GM12891 (cell line): ENCODE data around the gene KRTAP9-1.

ENCODE experiments used
- POLR2A ChIP-seq: IDR thresholded peaks from 2 replicates; pipeline ENCODE4 v1.6.1; 2011; ENCODE audit warnings: low read depth, low read length, control low read depth
- POLR2AphosphoS5 ChIP-seq: IDR thresholded peaks from 2 replicates; pipeline ENCODE4 v1.6.1; 2011; ENCODE audit warnings: low read depth, low read length, control low read depth
- SPI1 ChIP-seq: IDR thresholded peaks from 2 replicates; pipeline ENCODE4 v1.6.1; 2011; ENCODE audit warnings: low read depth, low read length, control low read depth
- TAF1 ChIP-seq: IDR thresholded peaks from 2 replicates; pipeline ENCODE4 v1.6.1; 2011; ENCODE audit warnings: low read depth, low read length, control low read depth

- TF ChIP-seq POLR2AphosphoS5, result no peak
- no peak for TF ChIP-seq POLR2A
- TF ChIP-seq TAF1, result no peak
- no peak for TF ChIP-seq SPI1
Observed at GRCh38 chr17:41150026-41150425, 39.7 kb upstream of the KRTAP9-1 start.
